WTC11 (cell line): ENCODE measurements around the gene CADM2. TPM values are rescaled to one million over a fixed set of nuclear protein-coding genes. Genes with fewer than 3 reads are reported as not detected.

Experiments
- ATAC-seq: fragments of 200-7000 bp; cut with Tn5 transposase; 2 replicates; pipeline ENCODE4 v1.10.0; 2021; ENCODE audit warnings: mild to moderate bottlenecking, moderate library complexity
- CTCF ChIA-PET: fragments of 300-600 bp; sonication (Branson Sonifier 250); formaldehyde crosslinking; loops from one replicate; lab custom pipeline; 2021; ENCODE audit warnings: antibody characterized with exemption; lab: Charles Lee
- POLR2A ChIA-PET: fragments of 350-600 bp; sonication (Branson Sonifier 250); formaldehyde crosslinking; loops from one replicate; lab custom pipeline; 2021; ENCODE audit warnings: antibody characterized with exemption; lab: Charles Lee
- DNase-seq: peaks from one replicate; pipeline ENCODE4 v3.0.0; 2021; ENCODE audit warnings: low spot score
- H3K27ac Mint-ChIP-seq: 2 replicates; pipeline ENCODE4 v1.8.0; 2021; ENCODE audit warnings: mixed read lengths
- H3K27me3 Mint-ChIP-seq: 2 replicates; pipeline ENCODE4 v1.8.0; 2021; ENCODE audit warnings: low read depth, mild to moderate bottlenecking, moderate library complexity, mixed read lengths
- H3K36me3 Mint-ChIP-seq: 2 replicates; pipeline ENCODE4 v1.8.0; 2021; ENCODE audit warnings: mixed read lengths
- H3K4me1 Mint-ChIP-seq: 2 replicates; pipeline ENCODE4 v1.8.0; 2022; ENCODE audit warnings: mixed read lengths
- H3K4me3 Mint-ChIP-seq: 2 replicates; pipeline ENCODE4 v1.8.0; 2021; ENCODE audit warnings: mild to moderate bottlenecking, moderate library complexity, mixed read lengths
- H3K9me3 Mint-ChIP-seq: 2 replicates; pipeline ENCODE4 v1.8.0; 2021; ENCODE audit warnings: mixed read lengths
- CREB1 ChIP-seq: sonication (generic); formaldehyde crosslinking; IDR thresholded peaks from 2 replicates; pipeline ENCODE4 v1.8.0; 2023; ENCODE audit warnings: mild to moderate bottlenecking, missing genetic modification reagents
- ESRRA ChIP-seq: sonication (generic); formaldehyde crosslinking; IDR thresholded peaks from 2 replicates; pipeline ENCODE4 v1.8.1; 2022; ENCODE audit warnings: mild to moderate bottlenecking, missing genetic modification reagents, borderline replicate concordance
- ETV6 ChIP-seq: sonication (generic); formaldehyde crosslinking; IDR thresholded peaks from 2 replicates; pipeline ENCODE4 v1.8.1; 2022; ENCODE audit warnings: mild to moderate bottlenecking, missing genetic modification reagents
- FOXJ3 ChIP-seq: sonication (generic); formaldehyde crosslinking; IDR thresholded peaks from 2 replicates; pipeline ENCODE4 v1.9.0; 2021; ENCODE audit warnings: missing genetic modification reagents, mild to moderate bottlenecking, borderline replicate concordance
- FOXK1 ChIP-seq: sonication (generic); formaldehyde crosslinking; IDR thresholded peaks from 2 replicates; pipeline ENCODE4 v1.8.0; 2022; ENCODE audit warnings: mild to moderate bottlenecking, moderate library complexity, missing genetic modification reagents
- GABPB1 ChIP-seq: sonication (generic); formaldehyde crosslinking; IDR thresholded peaks from 2 replicates; pipeline ENCODE4 v1.8.1; 2023; ENCODE audit warnings: mild to moderate bottlenecking, missing genetic modification reagents
- MXD4 ChIP-seq: fragments of 250-450 bp; sonication (Bioruptor Pico); IDR thresholded peaks from 2 replicates; pipeline ENCODE4 v1.8.0; 2021; ENCODE audit warnings: mild to moderate bottlenecking, moderate library complexity, borderline replicate concordance
- NR3C1 ChIP-seq: sonication (generic); formaldehyde crosslinking; conservative IDR thresholded peaks from 2 replicates; pipeline ENCODE4 v1.8.1; 2023; ENCODE audit warnings: low read depth, mild to moderate bottlenecking, missing genetic modification reagents
- SMAD3 ChIP-seq: sonication (generic); formaldehyde crosslinking; IDR thresholded peaks from 2 replicates; pipeline ENCODE4 v1.8.0; 2022; ENCODE audit warnings: missing genetic modification reagents, mild to moderate bottlenecking, borderline replicate concordance
- SOX15 ChIP-seq: fragments of 250-450 bp; sonication (Bioruptor Pico); IDR thresholded peaks from 2 replicates; pipeline ENCODE4 v1.9.0; 2021; ENCODE audit warnings: mild to moderate bottlenecking
- total RNA-seq: library from RNA; stranded (reverse); gene quantifications from 3 replicates; pipeline ENCODE4 v1.2.3, GENCODE V29; 2021
- TF ChIP-seq, protein P1 (sequence below): fragments of 250-450 bp; sonication (Bioruptor Pico); IDR thresholded peaks from 2 replicates; pipeline ENCODE4 v2.1.2; 2022; ENCODE audit warnings: mild to moderate bottlenecking, moderate library complexity
- TF ChIP-seq, protein P2 (sequence below): fragments of 200-600 bp; IDR thresholded peaks from 2 replicates; pipeline ENCODE4 v1.8.0; 2022; ENCODE audit warnings: antibody characterized with exemption
- TF ChIP-seq, protein P3 (sequence below): sonication (generic); formaldehyde crosslinking; conservative IDR thresholded peaks from 2 replicates; pipeline ENCODE4 v1.8.1; 2023; ENCODE audit warnings: mild to moderate bottlenecking, low read depth, missing genetic modification reagents, moderate library complexity
- TF ChIP-seq, protein P4 (sequence below): sonication (generic); formaldehyde crosslinking; IDR thresholded peaks from 2 replicates; pipeline ENCODE4 v1.8.0; 2023; ENCODE audit warnings: mild to moderate bottlenecking, missing genetic modification reagents
- TF ChIP-seq, protein P5 (sequence below): sonication (generic); formaldehyde crosslinking; conservative IDR thresholded peaks from 2 replicates; pipeline ENCODE4 v1.8.1; 2022; ENCODE audit warnings: mild to moderate bottlenecking, missing genetic modification reagents
- TF ChIP-seq, protein P6 (sequence below): sonication (generic); formaldehyde crosslinking; IDR thresholded peaks from 2 replicates; pipeline ENCODE4 v1.8.1; 2022; ENCODE audit warnings: mild to moderate bottlenecking, missing genetic modification reagents, moderate library complexity, borderline replicate concordance
- TF ChIP-seq, protein P7 (sequence below): sonication (generic); formaldehyde crosslinking; IDR thresholded peaks from 2 replicates; pipeline ENCODE4 v1.8.1; 2023; ENCODE audit warnings: mild to moderate bottlenecking, moderate library complexity, missing genetic modification reagents
- TF ChIP-seq, protein P8 (sequence below): fragments of 250-450 bp; sonication (Bioruptor Pico); IDR thresholded peaks from 2 replicates; pipeline ENCODE4 v1.9.0; 2021; ENCODE audit warnings: mild to moderate bottlenecking
- TF ChIP-seq, protein P9 (sequence below): sonication (generic); formaldehyde crosslinking; IDR thresholded peaks from 2 replicates; pipeline ENCODE4 v1.8.1; 2022; ENCODE audit warnings: low read depth, mild to moderate bottlenecking, moderate library complexity, missing genetic modification reagents, borderline replicate concordance

CADM2 gene
- total RNA-seq, 1 experiment from 2014 or later, result 18.8 TPM

DNA sequence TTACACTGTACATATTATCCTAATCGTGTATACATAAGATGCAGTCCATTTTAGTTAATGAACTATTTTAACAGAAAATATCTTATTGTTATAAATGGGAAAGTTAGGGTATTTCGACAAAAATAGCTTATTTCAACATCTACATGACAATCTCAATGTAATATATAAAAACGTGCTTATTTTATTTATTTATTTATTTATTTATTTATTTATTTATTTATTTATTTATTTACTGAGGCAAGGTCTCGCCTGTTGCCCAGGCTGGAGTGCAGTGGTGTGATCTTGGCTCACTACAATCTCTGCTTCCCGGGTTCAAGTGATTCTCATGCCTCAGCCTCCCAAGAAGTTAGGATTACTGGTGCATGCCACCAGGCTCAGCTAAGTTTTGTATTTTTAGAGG is 614.2 kb downstream of the CADM2 start (continued):
- TF ChIP-seq, protein P1, sequence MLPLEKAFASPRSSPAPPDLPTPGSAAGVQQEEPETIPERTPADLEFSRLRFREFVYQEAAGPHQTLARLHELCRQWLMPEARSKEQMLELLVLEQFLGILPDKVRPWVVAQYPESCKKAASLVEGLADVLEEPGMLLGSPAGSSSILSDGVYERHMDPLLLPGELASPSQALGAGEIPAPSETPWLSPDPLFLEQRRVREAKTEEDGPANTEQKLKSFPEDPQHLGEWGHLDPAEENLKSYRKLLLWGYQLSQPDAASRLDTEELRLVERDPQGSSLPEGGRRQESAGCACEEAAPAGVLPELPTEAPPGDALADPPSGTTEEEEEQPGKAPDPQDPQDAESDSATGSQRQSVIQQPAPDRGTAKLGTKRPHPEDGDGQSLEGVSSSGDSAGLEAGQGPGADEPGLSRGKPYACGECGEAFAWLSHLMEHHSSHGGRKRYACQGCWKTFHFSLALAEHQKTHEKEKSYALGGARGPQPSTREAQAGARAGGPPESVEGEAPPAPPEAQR (CRISPR knock-in tag), result no peak
- no peak for TF ChIP-seq SOX15 (CRISPR knock-in tag)
- no peak for TF ChIP-seq FOXK1
- TF ChIP-seq, protein P2, sequence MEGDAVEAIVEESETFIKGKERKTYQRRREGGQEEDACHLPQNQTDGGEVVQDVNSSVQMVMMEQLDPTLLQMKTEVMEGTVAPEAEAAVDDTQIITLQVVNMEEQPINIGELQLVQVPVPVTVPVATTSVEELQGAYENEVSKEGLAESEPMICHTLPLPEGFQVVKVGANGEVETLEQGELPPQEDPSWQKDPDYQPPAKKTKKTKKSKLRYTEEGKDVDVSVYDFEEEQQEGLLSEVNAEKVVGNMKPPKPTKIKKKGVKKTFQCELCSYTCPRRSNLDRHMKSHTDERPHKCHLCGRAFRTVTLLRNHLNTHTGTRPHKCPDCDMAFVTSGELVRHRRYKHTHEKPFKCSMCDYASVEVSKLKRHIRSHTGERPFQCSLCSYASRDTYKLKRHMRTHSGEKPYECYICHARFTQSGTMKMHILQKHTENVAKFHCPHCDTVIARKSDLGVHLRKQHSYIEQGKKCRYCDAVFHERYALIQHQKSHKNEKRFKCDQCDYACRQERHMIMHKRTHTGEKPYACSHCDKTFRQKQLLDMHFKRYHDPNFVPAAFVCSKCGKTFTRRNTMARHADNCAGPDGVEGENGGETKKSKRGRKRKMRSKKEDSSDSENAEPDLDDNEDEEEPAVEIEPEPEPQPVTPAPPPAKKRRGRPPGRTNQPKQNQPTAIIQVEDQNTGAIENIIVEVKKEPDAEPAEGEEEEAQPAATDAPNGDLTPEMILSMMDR, result no peak

DNA sequence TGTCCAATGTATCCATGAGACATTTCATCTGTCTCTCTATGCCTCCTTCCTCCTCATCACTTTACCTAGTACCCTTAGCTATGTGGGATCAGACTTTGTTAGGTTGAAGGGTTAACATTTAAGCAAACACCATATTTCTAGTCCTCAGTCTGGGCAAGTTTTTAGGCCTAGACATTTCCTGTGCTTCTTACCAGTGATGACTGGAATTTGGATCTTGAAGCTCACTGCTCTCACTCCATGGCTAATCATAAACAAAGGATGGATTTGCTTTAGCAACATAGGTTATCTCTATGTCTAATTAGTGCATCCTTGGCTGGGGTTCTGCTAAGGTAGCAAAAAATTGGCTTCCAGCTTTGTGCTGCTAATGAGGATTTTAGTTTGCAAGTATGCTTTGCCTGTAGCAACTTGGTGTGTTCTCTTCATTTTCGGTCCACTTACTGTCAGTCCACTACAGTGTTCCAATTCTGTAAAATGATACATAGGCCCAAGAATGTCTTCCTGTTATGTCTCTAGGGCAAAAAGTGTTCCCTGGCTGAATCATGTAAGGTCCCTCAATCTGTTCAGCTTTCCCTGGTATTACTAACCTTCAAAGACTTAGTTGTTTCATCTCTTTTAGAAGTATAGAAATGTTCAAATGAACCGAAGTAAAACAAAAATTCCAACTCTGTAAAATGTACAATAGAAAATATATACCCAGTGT is 615.4 kb downstream of the CADM2 start:
- H3K36me3 Mint-ChIP-seq, result no peaks in the 10 kb centered on the region
- no peak overlapping the region for H3K4me3 Mint-ChIP-seq
- DNase-seq (no peak), ATAC-seq (no peak)
- H3K4me1 Mint-ChIP-seq, result peaks cover 11% of the 10 kb centered on the region
- TF ChIP-seq, protein P3, sequence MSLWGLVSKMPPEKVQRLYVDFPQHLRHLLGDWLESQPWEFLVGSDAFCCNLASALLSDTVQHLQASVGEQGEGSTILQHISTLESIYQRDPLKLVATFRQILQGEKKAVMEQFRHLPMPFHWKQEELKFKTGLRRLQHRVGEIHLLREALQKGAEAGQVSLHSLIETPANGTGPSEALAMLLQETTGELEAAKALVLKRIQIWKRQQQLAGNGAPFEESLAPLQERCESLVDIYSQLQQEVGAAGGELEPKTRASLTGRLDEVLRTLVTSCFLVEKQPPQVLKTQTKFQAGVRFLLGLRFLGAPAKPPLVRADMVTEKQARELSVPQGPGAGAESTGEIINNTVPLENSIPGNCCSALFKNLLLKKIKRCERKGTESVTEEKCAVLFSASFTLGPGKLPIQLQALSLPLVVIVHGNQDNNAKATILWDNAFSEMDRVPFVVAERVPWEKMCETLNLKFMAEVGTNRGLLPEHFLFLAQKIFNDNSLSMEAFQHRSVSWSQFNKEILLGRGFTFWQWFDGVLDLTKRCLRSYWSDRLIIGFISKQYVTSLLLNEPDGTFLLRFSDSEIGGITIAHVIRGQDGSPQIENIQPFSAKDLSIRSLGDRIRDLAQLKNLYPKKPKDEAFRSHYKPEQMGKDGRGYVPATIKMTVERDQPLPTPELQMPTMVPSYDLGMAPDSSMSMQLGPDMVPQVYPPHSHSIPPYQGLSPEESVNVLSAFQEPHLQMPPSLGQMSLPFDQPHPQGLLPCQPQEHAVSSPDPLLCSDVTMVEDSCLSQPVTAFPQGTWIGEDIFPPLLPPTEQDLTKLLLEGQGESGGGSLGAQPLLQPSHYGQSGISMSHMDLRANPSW, result no peak
- TF ChIP-seq, protein P4, sequence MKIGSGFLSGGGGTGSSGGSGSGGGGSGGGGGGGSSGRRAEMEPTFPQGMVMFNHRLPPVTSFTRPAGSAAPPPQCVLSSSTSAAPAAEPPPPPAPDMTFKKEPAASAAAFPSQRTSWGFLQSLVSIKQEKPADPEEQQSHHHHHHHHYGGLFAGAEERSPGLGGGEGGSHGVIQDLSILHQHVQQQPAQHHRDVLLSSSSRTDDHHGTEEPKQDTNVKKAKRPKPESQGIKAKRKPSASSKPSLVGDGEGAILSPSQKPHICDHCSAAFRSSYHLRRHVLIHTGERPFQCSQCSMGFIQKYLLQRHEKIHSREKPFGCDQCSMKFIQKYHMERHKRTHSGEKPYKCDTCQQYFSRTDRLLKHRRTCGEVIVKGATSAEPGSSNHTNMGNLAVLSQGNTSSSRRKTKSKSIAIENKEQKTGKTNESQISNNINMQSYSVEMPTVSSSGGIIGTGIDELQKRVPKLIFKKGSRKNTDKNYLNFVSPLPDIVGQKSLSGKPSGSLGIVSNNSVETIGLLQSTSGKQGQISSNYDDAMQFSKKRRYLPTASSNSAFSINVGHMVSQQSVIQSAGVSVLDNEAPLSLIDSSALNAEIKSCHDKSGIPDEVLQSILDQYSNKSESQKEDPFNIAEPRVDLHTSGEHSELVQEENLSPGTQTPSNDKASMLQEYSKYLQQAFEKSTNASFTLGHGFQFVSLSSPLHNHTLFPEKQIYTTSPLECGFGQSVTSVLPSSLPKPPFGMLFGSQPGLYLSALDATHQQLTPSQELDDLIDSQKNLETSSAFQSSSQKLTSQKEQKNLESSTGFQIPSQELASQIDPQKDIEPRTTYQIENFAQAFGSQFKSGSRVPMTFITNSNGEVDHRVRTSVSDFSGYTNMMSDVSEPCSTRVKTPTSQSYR, result no peak
- TF ChIP-seq ESRRA (no peak), ETV6 (CRISPR knock-in tag) (no peak), FOXJ3 (CRISPR knock-in tag) (no peak), NR3C1 (CRISPR knock-in tag) (no peak), GABPB1 (CRISPR knock-in tag) (no peak), CREB1 (CRISPR knock-in tag) (no peak), MXD4 (CRISPR knock-in tag) (no peak), SMAD3 (CRISPR knock-in tag) (no peak)
- TF ChIP-seq, protein P5, sequence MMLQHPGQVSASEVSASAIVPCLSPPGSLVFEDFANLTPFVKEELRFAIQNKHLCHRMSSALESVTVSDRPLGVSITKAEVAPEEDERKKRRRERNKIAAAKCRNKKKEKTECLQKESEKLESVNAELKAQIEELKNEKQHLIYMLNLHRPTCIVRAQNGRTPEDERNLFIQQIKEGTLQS (CRISPR knock-in tag), result no peak
- TF ChIP-seq, protein P6, sequence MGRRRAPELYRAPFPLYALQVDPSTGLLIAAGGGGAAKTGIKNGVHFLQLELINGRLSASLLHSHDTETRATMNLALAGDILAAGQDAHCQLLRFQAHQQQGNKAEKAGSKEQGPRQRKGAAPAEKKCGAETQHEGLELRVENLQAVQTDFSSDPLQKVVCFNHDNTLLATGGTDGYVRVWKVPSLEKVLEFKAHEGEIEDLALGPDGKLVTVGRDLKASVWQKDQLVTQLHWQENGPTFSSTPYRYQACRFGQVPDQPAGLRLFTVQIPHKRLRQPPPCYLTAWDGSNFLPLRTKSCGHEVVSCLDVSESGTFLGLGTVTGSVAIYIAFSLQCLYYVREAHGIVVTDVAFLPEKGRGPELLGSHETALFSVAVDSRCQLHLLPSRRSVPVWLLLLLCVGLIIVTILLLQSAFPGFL (CRISPR knock-in tag), result no peak
- TF ChIP-seq, protein P7, sequence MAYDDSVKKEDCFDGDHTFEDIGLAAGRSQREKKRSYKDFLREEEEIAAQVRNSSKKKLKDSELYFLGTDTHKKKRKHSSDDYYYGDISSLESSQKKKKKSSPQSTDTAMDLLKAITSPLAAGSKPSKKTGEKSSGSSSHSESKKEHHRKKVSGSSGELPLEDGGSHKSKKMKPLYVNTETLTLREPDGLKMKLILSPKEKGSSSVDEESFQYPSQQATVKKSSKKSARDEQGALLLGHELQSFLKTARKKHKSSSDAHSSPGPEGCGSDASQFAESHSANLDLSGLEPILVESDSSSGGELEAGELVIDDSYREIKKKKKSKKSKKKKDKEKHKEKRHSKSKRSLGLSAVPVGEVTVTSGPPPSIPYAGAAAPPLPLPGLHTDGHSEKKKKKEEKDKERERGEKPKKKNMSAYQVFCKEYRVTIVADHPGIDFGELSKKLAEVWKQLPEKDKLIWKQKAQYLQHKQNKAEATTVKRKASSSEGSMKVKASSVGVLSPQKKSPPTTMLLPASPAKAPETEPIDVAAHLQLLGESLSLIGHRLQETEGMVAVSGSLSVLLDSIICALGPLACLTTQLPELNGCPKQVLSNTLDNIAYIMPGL (CRISPR knock-in tag), result no peak
- TF ChIP-seq, protein P8, sequence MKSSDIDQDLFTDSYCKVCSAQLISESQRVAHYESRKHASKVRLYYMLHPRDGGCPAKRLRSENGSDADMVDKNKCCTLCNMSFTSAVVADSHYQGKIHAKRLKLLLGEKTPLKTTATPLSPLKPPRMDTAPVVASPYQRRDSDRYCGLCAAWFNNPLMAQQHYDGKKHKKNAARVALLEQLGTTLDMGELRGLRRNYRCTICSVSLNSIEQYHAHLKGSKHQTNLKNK (CRISPR knock-in tag), result no peak
- TF ChIP-seq, protein P9, sequence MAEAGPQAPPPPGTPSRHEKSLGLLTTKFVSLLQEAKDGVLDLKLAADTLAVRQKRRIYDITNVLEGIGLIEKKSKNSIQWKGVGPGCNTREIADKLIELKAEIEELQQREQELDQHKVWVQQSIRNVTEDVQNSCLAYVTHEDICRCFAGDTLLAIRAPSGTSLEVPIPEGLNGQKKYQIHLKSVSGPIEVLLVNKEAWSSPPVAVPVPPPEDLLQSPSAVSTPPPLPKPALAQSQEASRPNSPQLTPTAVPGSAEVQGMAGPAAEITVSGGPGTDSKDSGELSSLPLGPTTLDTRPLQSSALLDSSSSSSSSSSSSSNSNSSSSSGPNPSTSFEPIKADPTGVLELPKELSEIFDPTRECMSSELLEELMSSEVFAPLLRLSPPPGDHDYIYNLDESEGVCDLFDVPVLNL (CRISPR knock-in tag), result no peak
- POLR2A ChIA-PET, result no interaction called here
- no peak overlapping the region for H3K27ac Mint-ChIP-seq
- H3K27me3 Mint-ChIP-seq, result no peaks in the 10 kb centered on the region
- CTCF ChIA-PET, result interaction anchor here (1.0 kb wide), 1 partner anchor 228 kb away, joined by 3 read pairs; no protein-coding TSS in a partner anchor
- H3K9me3 Mint-ChIP-seq, result no peaks in the 10 kb centered on the region
